ENCODE data around the gene FGD3.
"Not testable (repeated sequence)": the region's sequence is repeated elsewhere in the genome, so short reads cannot be mapped to it uniquely, and the experiment has no call there.

Gene FGD3

GRCh38 chr9:92986176-92987119 lies 39.1 kb downstream of the FGD3 start:
- DNase-seq (ENCODE audit: low read depth) = no peak
- H3K4me3 ChIP-seq (ENCODE audit: low read length) = no peak overlapping the region
- peak; percentile 54 for TF ChIP-seq CTCF (conservative IDR thresholded peaks at IDR 0.05; ENCODE audit: low read depth, low read length)

GRCh38 chr9:92988215-92988768 lies 41.0 kb downstream of the FGD3 start:
- DNase-seq (ENCODE audit: low read depth) = no peak
- no peak overlapping the region for H3K4me3 ChIP-seq (ENCODE audit: low read length)
- TF ChIP-seq CTCF (conservative IDR thresholded peaks at IDR 0.05; ENCODE audit: low read depth, low read length) = no peak

- H3K4me3 ChIP-seq (ENCODE audit: low read length) = no peak overlapping the region
- no peak for DNase-seq (ENCODE audit: low read depth)
- TF ChIP-seq CTCF (conservative IDR thresholded peaks at IDR 0.05; ENCODE audit: low read depth, low read length) = no peak
Measured at GRCh38 chr9:92989561-92989960, 42.2 kb downstream of the FGD3 start.

- DNase-seq (ENCODE audit: low read depth) = no peak
- no peak for TF ChIP-seq CTCF (conservative IDR thresholded peaks at IDR 0.05; ENCODE audit: low read depth, low read length)
- H3K4me3 ChIP-seq (ENCODE audit: low read length) = no peak overlapping the region
Measured at GRCh38 chr9:92990461-92990860, 43.1 kb downstream of the FGD3 start.

- TF ChIP-seq CTCF (conservative IDR thresholded peaks at IDR 0.05; ENCODE audit: low read depth, low read length) = no peak
- DNase-seq (ENCODE audit: low read depth) = no peak
- no peak overlapping the region for H3K4me3 ChIP-seq (ENCODE audit: low read length)
Measured at GRCh38 chr9:92992549-92992948, 45.2 kb downstream of the FGD3 start.

GRCh38 chr9:92998871-92999270 lies 51.5 kb downstream of the FGD3 start:
- H3K4me3 ChIP-seq (ENCODE audit: low read length); DNase-seq (ENCODE audit: low read depth): not testable (repeated sequence)

GRCh38 chr9:93001031-93001430 lies 53.7 kb downstream of the FGD3 start:
- no peak for DNase-seq (ENCODE audit: low read depth)
- no peak for TF ChIP-seq CTCF (conservative IDR thresholded peaks at IDR 0.05; ENCODE audit: low read depth, low read length)
- no peak overlapping the region for H3K4me3 ChIP-seq (ENCODE audit: low read length)

Measured in retinal pigment epithelial cell (primary cell).